HEK293T (cell line): Measurements from ENCODE around the gene COL26A1.

ENCODE experiments used
- BHLHE40 ChIP-seq: fragments of 450-650 bp; IDR thresholded peaks from 2 replicates; pipeline ENCODE4 v1.6.1; 2016; ENCODE audit warnings: mild to moderate bottlenecking, moderate library complexity, borderline replicate concordance
- FOXK2 ChIP-seq: fragments of 450-650 bp; IDR thresholded peaks from 2 replicates; pipeline ENCODE4 v1.6.1; 2016; ENCODE audit warnings: mild to moderate bottlenecking
- HDGF ChIP-seq: fragments of 450-650 bp; IDR thresholded peaks from 2 replicates; pipeline ENCODE4 v1.6.1; 2017; ENCODE audit warnings: antibody characterized with exemption, borderline replicate concordance
- L3MBTL2 ChIP-seq: fragments of 450-650 bp; conservative IDR thresholded peaks from 2 replicates; pipeline ENCODE4 v1.6.1; 2016; ENCODE audit warnings: mild to moderate bottlenecking

DNA sequence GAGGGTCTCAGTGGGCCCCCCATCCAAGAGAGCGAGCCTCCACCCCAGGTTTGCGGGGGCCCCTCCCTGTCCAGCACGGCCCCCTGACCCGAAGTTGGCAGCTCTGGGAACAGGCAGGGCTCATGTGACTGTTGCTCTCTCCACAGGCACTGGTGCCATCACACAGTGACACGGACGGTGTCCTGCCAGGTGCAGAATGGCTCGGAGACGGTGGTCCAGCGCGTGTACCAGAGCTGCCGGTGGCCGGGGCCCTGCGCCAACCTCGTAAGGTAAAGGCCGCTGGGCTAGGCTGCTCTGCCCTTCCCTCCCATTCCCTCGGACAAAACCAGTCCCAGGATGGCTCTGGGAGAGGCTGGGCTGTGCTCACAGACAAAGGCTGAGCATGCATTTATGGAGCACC, 57.2 kb downstream of the COL26A1 start:
- TF ChIP-seq BHLHE40 (no peak), FOXK2 (no peak), HDGF (no peak), L3MBTL2 (no peak)
